Measurements from ENCODE around the gene PRXL2B.
"Not testable (repeated sequence)": the region's sequence is repeated elsewhere in the genome, so short reads cannot be mapped to it uniquely, and the experiment has no call there.

Gene PRXL2B

GRCh38 chr1:2612591-2613365 is 26.2 kb downstream of the PRXL2B start:
- DNase-seq (ENCODE audit: low read depth): no peak
- TF ChIP-seq CTCF (conservative IDR thresholded peaks at IDR 0.05; ENCODE audit: low read length): no peak
- no peak overlapping the region for H3K4me3 ChIP-seq (ENCODE audit: low read length)

- TF ChIP-seq CTCF (conservative IDR thresholded peaks at IDR 0.05; ENCODE audit: low read length): no peak
- H3K4me3 ChIP-seq (ENCODE audit: low read length): no peak overlapping the region
- no peak for DNase-seq (ENCODE audit: low read depth)
Observed at GRCh38 chr1:2614145-2614544, 27.6 kb downstream of the PRXL2B start.

DNA sequence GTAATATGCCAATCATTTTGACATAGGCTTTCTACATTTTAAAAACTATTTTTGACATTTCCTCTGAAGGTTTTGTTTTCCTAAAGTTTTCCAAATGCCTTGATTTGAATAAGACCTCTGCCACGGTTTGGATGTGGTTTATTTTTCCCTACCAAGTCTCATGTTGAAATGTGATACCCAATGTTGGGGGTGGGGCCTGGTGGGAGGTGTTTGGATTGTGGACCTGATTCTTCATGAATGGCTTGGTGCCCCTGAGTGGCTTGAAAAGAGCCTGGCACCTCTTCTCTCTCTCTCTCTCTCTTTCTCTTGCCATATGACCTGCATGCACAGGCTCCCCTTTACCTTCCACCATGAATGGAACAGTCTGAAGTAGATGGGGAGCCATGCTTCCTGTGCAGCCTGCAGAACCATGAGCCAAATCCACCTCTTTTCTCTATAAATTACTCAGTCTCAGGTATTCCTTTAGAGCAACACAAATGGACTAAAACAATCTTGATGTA is 31.4 kb downstream of the PRXL2B start:
- DNase-seq (ENCODE audit: low read depth): no peak
- no peak overlapping the region for H3K4me3 ChIP-seq (ENCODE audit: low read length)
- no peak for TF ChIP-seq CTCF (conservative IDR thresholded peaks at IDR 0.05; ENCODE audit: low read length)

DNA sequence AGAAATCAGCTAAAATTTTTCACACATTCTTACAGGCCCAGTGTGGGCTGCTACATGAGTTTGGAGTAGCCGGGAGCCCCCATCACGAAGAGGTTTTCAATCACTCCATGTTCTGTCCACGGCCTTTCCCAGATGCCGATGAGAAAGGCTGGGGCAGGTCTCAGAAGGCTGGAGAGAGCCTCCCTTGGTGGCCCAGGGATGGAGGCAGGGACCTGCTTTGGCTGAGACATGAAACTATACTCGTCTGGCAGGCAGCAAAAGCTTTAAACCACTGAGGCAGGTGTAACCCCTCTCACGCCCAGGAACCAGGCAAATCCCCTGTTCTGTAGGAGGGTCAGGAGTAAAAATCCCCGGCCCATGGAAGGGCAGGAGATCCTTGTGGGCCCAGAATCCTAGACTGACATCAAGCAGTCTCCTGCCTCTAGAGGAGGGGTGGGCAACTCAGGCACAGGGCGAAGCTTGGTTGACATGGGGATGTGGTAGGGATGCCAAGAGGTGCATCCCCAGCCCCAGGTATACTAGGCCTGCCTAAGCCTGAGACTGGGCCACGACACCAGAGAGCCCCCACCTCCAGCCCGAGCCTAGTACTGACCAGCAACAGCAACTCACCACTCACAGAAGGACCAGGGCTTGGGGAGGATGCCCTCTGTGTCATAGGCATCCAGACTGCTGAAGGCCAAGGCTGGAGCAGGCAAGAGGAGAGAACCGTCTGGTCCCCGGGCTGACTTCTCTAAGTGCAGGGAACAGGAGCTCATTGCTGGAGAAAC is 37.2 kb downstream of the PRXL2B start:
- no peak for TF ChIP-seq CTCF (conservative IDR thresholded peaks at IDR 0.05; ENCODE audit: low read length)
- H3K4me3 ChIP-seq (ENCODE audit: low read length): no peak overlapping the region
- DNase-seq (ENCODE audit: low read depth): no peak

- no peak for DNase-seq (ENCODE audit: low read depth)
- TF ChIP-seq CTCF (conservative IDR thresholded peaks at IDR 0.05; ENCODE audit: low read length): no peak
Observed at GRCh38 chr1:2624735-2625300, 38.2 kb downstream of the PRXL2B start.

GRCh38 chr1:2625311-2625710 is 38.7 kb downstream of the PRXL2B start:
- no peak overlapping the region for H3K4me3 ChIP-seq (ENCODE audit: low read length)
- no peak for TF ChIP-seq CTCF (conservative IDR thresholded peaks at IDR 0.05; ENCODE audit: low read length)
- DNase-seq (ENCODE audit: low read depth): no peak

More at GRCh38 chr1:2624735-2625300, 38.2 kb downstream of the PRXL2B start:
- no peak overlapping the region for H3K4me3 ChIP-seq (ENCODE audit: low read length)

- not testable (repeated sequence) for H3K4me3 ChIP-seq (ENCODE audit: low read length); DNase-seq (ENCODE audit: low read depth)
Observed at GRCh38 chr1:2625748-2626147, 39.2 kb downstream of the PRXL2B start.
